IPS-20b (cell line): ENCODE results near the gene ZP2.
"Not testable (repeated sequence)": the region's sequence is repeated elsewhere in the genome, so short reads cannot be mapped to it uniquely, and the experiment has no call there.

ENCODE experiments used
- H3K27ac ChIP-seq: one replicate; pipeline ENCODE4 v1.5.1; 2013; ENCODE audit warnings: low read length
- H3K27me3 ChIP-seq: 2 replicates; pipeline ENCODE4 v1.6.1; 2013; ENCODE audit warnings: mild to moderate bottlenecking, low read length, inconsistent platforms; ENCODE audit not compliant: insufficient read depth
- H3K36me3 ChIP-seq: 2 replicates; pipeline ENCODE4 v1.6.1; 2013; ENCODE audit warnings: low read depth, mild to moderate bottlenecking, inconsistent platforms, low read length, moderate library complexity; ENCODE audit not compliant: insufficient read depth
- H3K4me1 ChIP-seq: 2 replicates; pipeline ENCODE4 v1.6.1; 2013; ENCODE audit warnings: mild to moderate bottlenecking, control low read depth, inconsistent platforms, low read length, moderate library complexity; ENCODE audit not compliant: insufficient read depth
- H3K4me3 ChIP-seq: 2 replicates; pipeline ENCODE4 v1.5.1; 2013; ENCODE audit warnings: mild to moderate bottlenecking, low read length, inconsistent platforms
- H3K9ac ChIP-seq: 2 replicates; pipeline ENCODE4 v1.6.1; 2013; ENCODE audit warnings: low read depth, mild to moderate bottlenecking, inconsistent platforms, low read length, moderate library complexity
- H3K9me3 ChIP-seq: 2 replicates; pipeline ENCODE4 v1.6.1; 2013; ENCODE audit warnings: mild to moderate bottlenecking, low read depth, low read length, inconsistent platforms; ENCODE audit not compliant: insufficient read depth

ZP2 gene

DNA sequence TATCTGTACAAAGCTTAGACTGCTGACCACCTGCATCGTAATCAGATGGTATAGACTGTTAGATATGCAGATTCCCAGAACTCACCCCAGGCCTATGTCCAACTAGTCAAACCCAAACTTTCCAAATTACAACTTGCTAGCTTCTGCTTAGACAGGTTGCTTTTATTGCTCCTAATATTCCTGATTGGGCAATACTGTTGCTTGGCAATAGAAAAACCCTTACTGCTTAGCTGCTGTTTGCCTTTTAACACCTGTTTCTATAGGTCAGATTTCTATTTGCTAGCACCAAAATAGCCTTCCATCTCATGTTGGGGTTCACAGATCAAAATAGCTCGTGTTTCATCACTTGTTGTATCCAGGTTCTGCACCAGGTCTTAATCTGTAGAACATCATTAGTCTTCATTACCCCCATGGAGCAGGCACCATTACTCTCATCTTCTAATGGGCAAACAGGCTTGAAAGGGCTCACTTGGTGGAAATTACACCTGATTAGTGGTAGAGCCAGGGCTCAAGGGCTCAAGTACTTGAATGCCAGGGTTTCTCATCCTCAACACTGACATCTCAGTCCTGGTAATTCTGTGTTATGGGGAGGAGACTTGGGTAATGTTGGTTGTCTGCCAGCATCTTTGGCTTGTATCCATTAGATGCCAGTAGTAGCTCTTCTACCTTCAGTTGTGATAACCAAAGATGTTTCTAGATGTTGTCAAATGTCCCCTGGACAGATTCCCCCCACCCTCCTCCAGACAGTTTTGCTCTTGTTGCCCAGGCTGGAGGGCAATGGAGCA lies 2.7 kb downstream of the ZP2 start:
- H3K4me1 ChIP-seq, result no peaks in the 10 kb centered on the region
- H3K27me3 ChIP-seq, result no peaks in the 10 kb centered on the region
- H3K27ac ChIP-seq, result no peak overlapping the region
- no peak overlapping the region for H3K4me3 ChIP-seq
- H3K36me3 ChIP-seq, result no peaks in the 10 kb centered on the region
- H3K9me3 ChIP-seq, result no peaks in the 10 kb centered on the region
- no peak overlapping the region for H3K9ac ChIP-seq

DNA sequence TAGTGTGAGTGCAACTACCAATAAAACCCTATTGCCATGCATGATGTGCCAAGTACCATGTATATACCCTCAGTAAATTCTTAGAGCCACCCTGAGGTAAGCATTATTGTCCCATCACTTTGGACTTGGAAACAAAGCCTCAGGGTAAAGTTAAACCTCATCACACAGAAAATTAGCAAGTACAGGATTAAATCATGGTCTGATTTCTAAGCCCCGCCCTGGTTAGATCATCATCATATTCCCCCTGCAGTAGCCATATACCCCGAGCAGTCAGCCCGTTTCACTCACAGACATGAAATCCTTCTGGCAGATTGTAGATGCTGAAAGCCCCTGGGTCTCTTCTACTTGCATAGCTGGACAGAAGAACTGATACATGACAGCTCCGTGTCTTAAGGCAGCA lies 4.8 kb downstream of the ZP2 start:
- H3K9ac ChIP-seq, result no peak overlapping the region
- H3K27me3 ChIP-seq, result no peaks in the 10 kb centered on the region
- H3K4me3 ChIP-seq, result no peak overlapping the region
- no peaks in the 10 kb centered on the region for H3K4me1 ChIP-seq
- H3K9me3 ChIP-seq, result no peaks in the 10 kb centered on the region
- H3K36me3 ChIP-seq, result no peaks in the 10 kb centered on the region
- no peak overlapping the region for H3K27ac ChIP-seq

DNA sequence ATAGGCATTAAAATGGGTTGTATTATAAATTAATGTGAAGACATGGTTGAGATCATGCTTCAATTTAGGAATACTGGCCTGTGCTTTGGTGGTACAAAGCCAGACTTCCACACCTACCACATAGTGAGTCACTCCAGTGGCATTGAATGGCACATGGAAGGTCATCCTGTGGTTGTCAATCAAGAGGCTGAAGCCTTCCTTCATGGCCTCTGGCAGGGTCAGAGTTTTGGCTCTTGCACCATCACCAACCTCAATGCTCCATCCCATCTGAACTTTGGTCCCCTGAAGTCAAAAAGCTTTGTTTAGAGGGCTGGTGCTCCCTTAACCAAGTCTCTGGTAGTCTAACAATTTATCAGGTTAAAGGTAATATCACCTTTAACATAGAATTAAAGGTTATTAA lies 6.1 kb downstream of the ZP2 start:
- Histone ChIP-seq H3K4me3 (no peak overlapping the region), H3K27me3 (no peaks in the 10 kb centered on the region)

DNA sequence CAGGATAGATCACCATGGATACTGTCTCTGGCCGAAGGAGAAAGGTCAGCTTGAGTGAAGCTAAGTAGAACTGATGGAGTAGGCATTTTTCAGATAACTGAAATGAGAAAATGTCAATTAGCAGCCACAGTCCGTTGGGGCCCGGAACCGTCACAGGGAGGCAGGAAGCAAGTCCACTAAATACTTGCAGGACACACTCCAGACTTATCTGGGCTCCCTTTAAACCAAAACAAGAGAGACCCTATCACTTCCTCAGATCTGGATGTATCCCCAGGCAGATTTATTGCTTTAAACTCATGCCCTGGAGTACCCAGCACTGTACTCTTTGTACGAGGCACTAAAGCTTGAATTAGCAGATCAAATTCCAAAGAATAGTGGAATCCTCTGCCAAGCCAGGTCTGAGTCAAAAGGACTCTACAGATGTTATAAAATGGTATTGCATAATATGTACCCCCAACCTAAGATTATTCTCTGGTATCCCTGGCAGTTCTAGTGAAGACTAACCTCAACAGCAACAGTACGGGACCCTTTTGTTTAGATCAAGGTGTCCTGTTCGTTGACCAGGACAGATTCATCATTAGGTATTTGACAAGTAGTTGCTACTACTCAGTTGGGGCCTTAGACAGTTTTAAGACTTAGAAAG lies 8.1 kb downstream of the ZP2 start:
- no peaks in the 10 kb centered on the region for H3K27me3 ChIP-seq
- no peak overlapping the region for H3K9ac ChIP-seq
- no peaks in the 10 kb centered on the region for H3K9me3 ChIP-seq
- no peaks in the 10 kb centered on the region for H3K36me3 ChIP-seq
- H3K4me3 ChIP-seq, result no peak overlapping the region
- H3K27ac ChIP-seq, result no peak overlapping the region
- H3K4me1 ChIP-seq, result no peaks in the 10 kb centered on the region

More for the DNA sequence above, 6.1 kb downstream of the ZP2 start:
- Histone ChIP-seq H3K27ac (no peak overlapping the region), H3K9ac (no peak overlapping the region), H3K36me3 (no peaks in the 10 kb centered on the region), H3K4me1 (no peaks in the 10 kb centered on the region), H3K9me3 (no peaks in the 10 kb centered on the region)

- H3K4me3 ChIP-seq, result no peak overlapping the region
- no peak overlapping the region for H3K27ac ChIP-seq
- H3K36me3 ChIP-seq, result no peaks in the 10 kb centered on the region
- H3K9me3 ChIP-seq, result no peaks in the 10 kb centered on the region; the same call in 1 of the 2 replicates
- no peak overlapping the region for H3K9ac ChIP-seq
- no peaks in the 10 kb centered on the region for H3K4me1 ChIP-seq
- no peaks in the 10 kb centered on the region for H3K27me3 ChIP-seq
Measured at GRCh38 chr16:21199607-21200218, 11.7 kb downstream of the ZP2 start.

GRCh38 chr16:21197621-21198020 lies 13.8 kb downstream of the ZP2 start:
- Histone ChIP-seq H3K27ac (no peak overlapping the region), H3K9ac (no peak overlapping the region), H3K27me3 (no peaks in the 10 kb centered on the region), H3K4me3 (no peak overlapping the region), H3K36me3 (no peaks in the 10 kb centered on the region), H3K4me1 (no peaks in the 10 kb centered on the region), H3K9me3 (no peaks in the 10 kb centered on the region; the same call in 1 of the 2 replicates)

DNA sequence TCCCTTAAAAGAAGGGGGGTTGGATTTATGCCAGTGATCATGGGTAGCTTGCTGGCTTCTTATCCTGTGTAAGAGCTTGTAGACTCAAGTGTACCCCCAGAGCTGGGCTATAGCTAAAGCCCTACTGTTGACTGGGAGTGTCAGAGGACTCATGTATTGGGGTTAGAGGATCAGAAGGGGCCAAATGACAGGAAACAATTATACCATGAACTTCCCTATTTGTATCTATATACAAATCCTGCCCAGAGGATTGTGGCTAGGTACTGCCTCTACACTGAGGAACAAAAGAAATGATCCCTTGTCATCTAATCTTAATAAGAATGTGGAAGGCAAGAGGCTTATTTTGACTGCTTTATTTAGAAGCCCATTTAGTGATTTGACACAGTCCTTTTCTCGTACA lies 14.3 kb downstream of the ZP2 start:
- no peaks in the 10 kb centered on the region for H3K27me3 ChIP-seq
- H3K9ac ChIP-seq, result no peak overlapping the region
- no peaks in the 10 kb centered on the region for H3K4me1 ChIP-seq
- H3K4me3 ChIP-seq, result no peak overlapping the region
- no peaks in the 10 kb centered on the region for H3K36me3 ChIP-seq
- H3K27ac ChIP-seq, result no peak overlapping the region
- no peaks in the 10 kb centered on the region; the same call in 1 of the 2 replicates for H3K9me3 ChIP-seq

DNA sequence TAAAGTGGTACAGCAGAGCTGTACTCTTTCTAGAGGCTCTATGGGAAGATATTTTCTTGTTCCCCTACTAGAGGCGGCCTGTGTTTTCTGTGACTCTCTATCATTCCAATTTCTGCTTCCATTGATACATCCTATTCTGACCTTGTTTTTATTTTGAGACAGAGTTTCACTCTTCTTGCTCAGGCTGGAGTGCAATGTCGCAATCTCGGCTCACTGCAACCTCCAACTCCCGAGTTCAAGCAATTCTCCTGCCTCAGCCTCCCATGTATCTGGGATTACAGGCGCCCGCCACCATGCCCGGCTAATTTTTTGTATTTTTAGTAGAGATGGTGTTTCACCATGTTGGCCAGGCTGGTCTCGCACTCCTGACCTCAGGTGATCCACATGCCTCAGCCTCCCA lies 16.0 kb downstream of the ZP2 start:
- H3K4me3 ChIP-seq, H3K9ac ChIP-seq, H3K36me3 ChIP-seq, H3K4me1 ChIP-seq, H3K9me3 ChIP-seq, H3K27me3 ChIP-seq, H3K27ac ChIP-seq: not testable (repeated sequence)

DNA sequence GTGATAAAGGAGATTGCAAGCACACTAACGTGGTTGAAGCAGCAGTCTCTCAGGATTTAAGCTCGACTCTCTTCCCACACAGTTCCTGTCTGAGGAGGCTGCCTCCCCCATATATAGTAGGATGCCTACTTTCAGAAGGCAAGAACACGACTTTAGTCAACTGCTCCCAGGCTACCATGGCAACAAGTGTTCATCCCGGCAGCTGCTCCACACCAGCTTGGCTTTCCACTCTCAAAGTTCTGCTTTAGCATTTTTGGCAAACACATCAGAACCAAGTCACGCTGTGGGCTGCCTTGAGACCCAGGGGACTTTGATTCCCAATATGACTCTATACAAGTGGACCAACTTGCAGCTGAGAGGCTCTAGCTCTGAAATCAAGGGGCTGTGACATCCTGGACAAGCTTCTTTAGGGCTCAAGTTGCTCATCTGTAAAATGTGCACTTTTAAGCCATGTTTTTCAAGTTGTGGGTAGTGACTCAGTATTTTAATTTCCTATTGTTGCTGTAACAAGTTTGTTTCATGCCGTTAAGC lies 16.5 kb downstream of the ZP2 start:
- Histone ChIP-seq H3K36me3 (no peaks in the 10 kb centered on the region), H3K27me3 (no peaks in the 10 kb centered on the region), H3K9me3 (no peaks in the 10 kb centered on the region; the same call in 1 of the 2 replicates), H3K9ac (no peak overlapping the region), H3K4me3 (no peak overlapping the region), H3K27ac (no peak overlapping the region), H3K4me1 (no peaks in the 10 kb centered on the region)

DNA sequence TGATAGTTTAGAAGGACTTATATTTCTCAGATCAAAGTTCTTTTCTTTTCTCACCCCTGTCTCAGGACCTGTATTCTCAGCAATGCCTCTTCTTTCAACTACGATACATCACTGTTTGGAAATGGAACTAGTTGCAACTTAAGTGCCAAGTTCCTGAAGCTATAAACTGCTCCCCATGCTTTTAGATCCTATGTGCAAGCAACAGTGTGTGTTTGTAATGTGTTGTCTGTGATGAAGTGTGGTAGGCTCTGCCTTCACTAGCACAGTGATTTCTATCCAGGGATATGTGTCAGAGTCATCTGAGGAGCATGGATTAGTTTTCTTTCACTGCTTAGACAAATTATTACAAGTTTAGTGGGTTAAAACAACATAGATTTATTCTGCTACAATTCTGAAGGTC lies 18.4 kb downstream of the ZP2 start:
- Histone ChIP-seq H3K9ac (no peak overlapping the region), H3K36me3 (no peaks in the 10 kb centered on the region), H3K27me3 (no peaks in the 10 kb centered on the region), H3K9me3 (no peaks in the 10 kb centered on the region; the same call in 1 of the 2 replicates), H3K4me1 (no peaks in the 10 kb centered on the region), H3K27ac (no peak overlapping the region), H3K4me3 (no peak overlapping the region)

- H3K27me3 ChIP-seq, result no peaks in the 10 kb centered on the region
- H3K27ac ChIP-seq, result no peak overlapping the region
- H3K9ac ChIP-seq, result no peak overlapping the region
- H3K4me1 ChIP-seq, result no peaks in the 10 kb centered on the region
- H3K4me3 ChIP-seq, result no peak overlapping the region
- no peaks in the 10 kb centered on the region for H3K9me3 ChIP-seq
- no peaks in the 10 kb centered on the region for H3K36me3 ChIP-seq
Measured at GRCh38 chr16:21190599-21190998, 20.8 kb downstream of the ZP2 start.

- H3K27ac ChIP-seq, result no peak overlapping the region
- no peaks in the 10 kb centered on the region for H3K36me3 ChIP-seq
- H3K4me1 ChIP-seq, result no peaks in the 10 kb centered on the region
- H3K9ac ChIP-seq, result no peak overlapping the region
- H3K9me3 ChIP-seq, result no peaks in the 10 kb centered on the region
- no peaks in the 10 kb centered on the region for H3K27me3 ChIP-seq
- no peak overlapping the region for H3K4me3 ChIP-seq
Measured at GRCh38 chr16:21190013-21190412, 21.4 kb downstream of the ZP2 start.
